CD4-positive, alpha-beta T cell treated with Interleukin-15 for 4 hours (primary cell): ENCODE data around the gene MAPRE2.

Experiments used
- DNase-seq: peaks from one replicate; pipeline ENCODE4 v3.0.0-alpha.2; 2020; ENCODE audit warnings: low spot score

Gene MAPRE2

GRCh38 chr18:35182151-35182550, 140.9 kb downstream of the MAPRE2 start:
- DNase-seq = no peak

GRCh38 chr18:35183886-35184285, 142.7 kb downstream of the MAPRE2 start:
- no peak for DNase-seq

- no peak for DNase-seq
These were observed 144.6 kb downstream of the MAPRE2 start for GRCh38 chr18:35185771-35186170.

DNA sequence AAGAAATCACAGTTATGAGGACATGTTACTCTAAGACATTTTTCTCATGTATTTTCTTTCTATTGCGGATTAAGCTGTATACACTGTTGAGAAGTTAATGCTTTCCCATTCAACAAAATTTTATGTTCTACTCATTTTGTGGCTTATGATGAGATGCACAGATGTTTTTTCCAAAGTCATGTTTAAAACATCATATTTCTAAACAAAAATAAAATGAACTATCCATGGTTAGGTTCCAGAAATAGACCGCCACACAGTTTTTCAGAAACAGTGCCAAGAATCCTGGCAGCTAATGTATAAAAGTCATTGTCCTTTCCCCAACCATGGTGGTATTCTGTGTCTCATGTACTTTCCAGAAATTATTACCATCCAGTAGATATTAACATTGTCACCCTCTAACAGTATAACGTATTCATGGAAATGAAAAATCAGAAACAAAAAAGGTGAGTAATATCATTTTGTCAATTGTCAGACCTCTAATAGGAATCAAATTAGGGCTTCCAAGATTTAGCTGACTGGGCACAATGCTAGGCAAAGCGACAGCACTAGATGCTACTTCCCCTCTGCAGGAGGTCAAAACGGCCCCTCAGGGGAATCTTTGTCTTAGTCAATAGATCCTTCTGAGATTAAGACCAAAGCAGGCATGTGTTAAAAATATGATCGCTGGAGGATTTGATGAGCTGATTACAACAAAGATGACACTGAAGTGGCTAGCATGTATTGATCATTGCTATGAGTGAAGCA, 145.2 kb downstream of the MAPRE2 start:
- no peak for DNase-seq

DNA sequence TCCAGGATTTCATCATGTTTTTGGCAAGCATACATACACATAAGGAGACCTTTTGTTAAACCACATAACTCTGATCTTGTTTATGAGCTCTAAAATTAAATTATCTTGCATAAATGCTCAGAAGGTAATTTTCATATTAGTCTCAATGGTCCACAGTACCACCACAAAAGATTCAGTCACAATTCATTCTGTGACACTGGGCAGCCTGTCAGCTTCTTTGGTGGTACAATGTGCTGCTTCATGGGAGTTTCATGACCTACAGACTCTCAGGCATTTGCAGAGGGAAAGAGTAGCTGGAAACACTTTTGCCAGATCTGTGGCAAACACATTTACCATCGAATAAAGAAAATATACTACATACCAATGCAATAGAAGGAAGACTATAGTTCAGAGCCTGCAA, 148.3 kb downstream of the MAPRE2 start:
- DNase-seq = no peak

GRCh38 chr18:35190948-35191697, 149.9 kb downstream of the MAPRE2 start:
- no peak for DNase-seq

- no peak for DNase-seq
These were observed 150.4 kb downstream of the MAPRE2 start for GRCh38 chr18:35191698-35192025.

- DNase-seq = no peak
These were observed 151.2 kb downstream of the MAPRE2 start for GRCh38 chr18:35192415-35192814.
